GM12878 (cell line): Measurements from ENCODE around the gene PEX1. TPM values are rescaled to one million over a fixed set of nuclear protein-coding genes. Genes with fewer than 3 reads are reported as not detected.

ENCODE experiments used
- ATAC-seq: fragments of 200-7000 bp; cut with Tn5 transposase; 3 replicates; pipeline ENCODE4 v1.9.1; 2020; ENCODE audit warnings: mild to moderate bottlenecking, moderate library complexity
- BruUV-seq: library from RNA; stranded (reverse); fragments of 400-500 nt; replicated peaks from 2 replicates; lab custom pipeline; 2021; lab: Mats Ljungman, UMichigan
- CTCF ChIA-PET: fragments of 300-600 bp; sonication (Branson Sonifier 250); formaldehyde crosslinking; extraction: SDS; loops from one replicate; lab custom pipeline; 2021; ENCODE audit warnings: inconsistent platforms; lab: Yijun Ruan, JAX
- POLR2A ChIA-PET: fragments of 350-600 bp; formaldehyde crosslinking; extraction: SDS; loops from one replicate; lab custom pipeline; 2021; ENCODE audit warnings: inconsistent platforms; lab: Charles Lee
- RAD21 ChIA-PET: fragments of 300-600 bp; sonication (Branson Sonifier 250); formaldehyde crosslinking; loops from one replicate; lab custom pipeline; 2023; ENCODE audit warnings: antibody characterized with exemption; ENCODE audit not compliant: unreplicated experiment; lab: Charles Lee
- SMC1A ChIA-PET: fragments of 300-600 bp; sonication (Branson Sonifier 250); formaldehyde crosslinking; loops from one replicate; lab custom pipeline; 2023; ENCODE audit not compliant: unreplicated experiment, uncharacterized antibody; lab: Charles Lee
- DNase-seq: peaks from one replicate; pipeline ENCODE4 v3.0.0-alpha.2; 2011; ENCODE audit warnings: low read depth, low spot score
- FAIRE-seq: peaks from 3 replicates; lab custom pipeline; 2011; peaks lifted over from hg19 to GRCh38; lab: Jason Lieb, UNC
- H2AFZ ChIP-seq: 2 replicates; pipeline ENCODE4 v1.6.0; 2011; ENCODE audit warnings: low read depth, low read length, control low read depth; ENCODE audit not compliant: control insufficient read depth
- H3K27ac ChIP-seq: 2 replicates; pipeline ENCODE4 v1.5.1; 2011; ENCODE audit warnings: control low read depth; ENCODE audit not compliant: control insufficient read depth, insufficient read depth
- H3K27me3 ChIP-seq, 2 experiments: replicated peaks in 1 of 2; 2 replicates each; pipeline versions ENCODE4 v1.6.0 to v1.6.1; 2011; ENCODE audit warnings: low read length in 1 of 2; ENCODE audit not compliant: control insufficient read depth in 2 of 2, insufficient read depth in 2 of 2
- H3K36me3 ChIP-seq, 2 experiments: 2 replicates each; pipeline ENCODE4 v1.5.1; 2011; ENCODE audit warnings: low read length in 1 of 2; ENCODE audit not compliant: control insufficient read depth in 2 of 2, insufficient read depth in 2 of 2
- H3K4me1 ChIP-seq: 2 replicates; pipeline ENCODE4 v1.6.1; 2011; ENCODE audit warnings: mild to moderate bottlenecking, low read length, moderate library complexity, mixed read lengths; ENCODE audit not compliant: control insufficient read depth, insufficient read depth
- H3K4me2 ChIP-seq: 2 replicates; pipeline ENCODE4 v1.6.0; 2011; ENCODE audit warnings: control low read depth; ENCODE audit not compliant: control insufficient read depth, insufficient read depth
- H3K4me3 ChIP-seq: fragments of 200-600 bp; sonication (generic); 2 replicates; pipeline ENCODE4 v1.5.1; 2016
- H3K79me2 ChIP-seq: 2 replicates; pipeline ENCODE4 v1.6.0; 2011; ENCODE audit warnings: low read length; ENCODE audit not compliant: control insufficient read depth, insufficient read depth
- H3K9ac ChIP-seq: 2 replicates; pipeline ENCODE4 v1.8.0; 2011; ENCODE audit warnings: low read length, control low read depth, mixed read lengths; ENCODE audit not compliant: control insufficient read depth, insufficient read depth
- H3K9me3 ChIP-seq: replicated peaks from 3 replicates; pipeline ENCODE4 v1.5.1; 2011; ENCODE audit warnings: mild to moderate bottlenecking, low read length; ENCODE audit not compliant: control insufficient read depth, insufficient read depth
- H4K20me1 ChIP-seq: 2 replicates; pipeline ENCODE4 v1.6.0; 2011; ENCODE audit not compliant: control insufficient read depth, insufficient read depth
- ATF3 ChIP-seq: IDR thresholded peaks from 2 replicates; pipeline ENCODE4 v1.6.1; 2011; ENCODE audit warnings: low read depth, mild to moderate bottlenecking, low read length, moderate library complexity, borderline replicate concordance; ENCODE audit errors: extremely low read depth
- CBX5 ChIP-seq: sonication (generic); IDR thresholded peaks from 2 replicates; pipeline ENCODE4 v1.6.1; 2016; ENCODE audit warnings: low read depth, moderate library complexity, mild to moderate bottlenecking, inconsistent platforms
- E2F8 ChIP-seq: fragments of 450-650 bp; IDR thresholded peaks from 2 replicates; pipeline ENCODE4 v1.6.1; 2018; ENCODE audit warnings: mild to moderate bottlenecking, low read depth, moderate library complexity; ENCODE audit not compliant: partially characterized antibody
- EED ChIP-seq: sonication (generic); IDR thresholded peaks from 2 replicates; pipeline ENCODE4 v1.6.1; 2016; ENCODE audit warnings: antibody characterized with exemption, low read depth
- ETV6 ChIP-seq, 2 experiments: fragments of 450-650 bp in 1 of 2; IDR thresholded peaks in 1 of 2; conservative IDR thresholded peaks in 1 of 2; 2 replicates each; pipeline ENCODE4 v1.6.1; 2014; ENCODE audit warnings: antibody characterized with exemption in 1 of 2, borderline replicate concordance in 1 of 2, low read depth in 1 of 2, mild to moderate bottlenecking in 1 of 2, moderate library complexity in 1 of 2
- HSF1 ChIP-seq: fragments of 150-350 bp; IDR thresholded peaks from 2 replicates; pipeline ENCODE4 v1.6.1; 2014; ENCODE audit warnings: mild to moderate bottlenecking, low read depth, low read length
- IKZF2 ChIP-seq, 2 experiments: fragments of 450-650 bp; IDR thresholded peaks; 2 replicates each; pipeline ENCODE4 v1.6.1; 2017; ENCODE audit warnings: mild to moderate bottlenecking in 2 of 2, moderate library complexity in 2 of 2
- KDM1A ChIP-seq: fragments of 200-600 bp; sonication (generic); IDR thresholded peaks from 2 replicates; pipeline ENCODE4 v1.6.1; 2016; ENCODE audit warnings: borderline replicate concordance
- MYC ChIP-seq: IDR thresholded peaks from 2 replicates; pipeline ENCODE4 v1.6.1; 2011; ENCODE audit warnings: mild to moderate bottlenecking, low read length, moderate library complexity, inconsistent platforms; ENCODE audit not compliant: insufficient read depth, insufficient replicate concordance, insufficient read length, severe bottlenecking
- NFYB ChIP-seq: IDR thresholded peaks from 2 replicates; pipeline ENCODE4 v1.6.1; 2011; ENCODE audit warnings: low read depth, mild to moderate bottlenecking, low read length, improper control_type of control experiment, moderate library complexity; ENCODE audit not compliant: insufficient read depth
- NR2F1 ChIP-seq: fragments of 450-650 bp; conservative IDR thresholded peaks from 2 replicates; pipeline ENCODE4 v1.6.1; 2017; ENCODE audit warnings: mild to moderate bottlenecking
- RFX5 ChIP-seq: IDR thresholded peaks from 2 replicates; pipeline ENCODE4 v1.6.1; 2011; ENCODE audit warnings: low read depth, low read length, improper control_type of control experiment
- SP1 ChIP-seq: IDR thresholded peaks from one replicate; pipeline ENCODE4 v1.6.1; 2011; ENCODE audit warnings: low read depth, low read length
- ZBED1 ChIP-seq: IDR thresholded peaks from 2 replicates; pipeline ENCODE4 v1.6.1; 2016; ENCODE audit warnings: borderline replicate concordance
- ZNF217 ChIP-seq: fragments of 450-650 bp; IDR thresholded peaks from 2 replicates; pipeline ENCODE4 v1.6.1; 2017; ENCODE audit warnings: antibody characterized with exemption, mild to moderate bottlenecking
- ZNF274 ChIP-seq: IDR thresholded peaks from one replicate; pipeline ENCODE4 v1.8.0; 2011; ENCODE audit not compliant: insufficient read length, insufficient read depth
- ZNF687 ChIP-seq: fragments of 450-650 bp; IDR thresholded peaks from 2 replicates; pipeline ENCODE4 v1.6.1; 2017; ENCODE audit warnings: mild to moderate bottlenecking, moderate library complexity
- WGBS: methylation state at CpG from one replicate; pipeline ENCODE4 v1.1.6; 2016; ENCODE audit warnings: low lambda C conversion rate; ENCODE audit not compliant: insufficient replicate concordance, insufficient coverage; ENCODE audit errors: missing lambda C conversion rate; 5-methylcytosine and 5-hydroxymethylcytosine counted together
- in situ Hi-C: fragments of 300-500 bp; cut with MboI; formaldehyde crosslinking; loops from 9 replicates; pipeline ENCODE4 v1.14.3; 2018; ENCODE audit warnings: mixed read lengths
- intact Hi-C: fragments of 100-400 bp; cut with micrococcal nuclease; formaldehyde crosslinking; loops from one replicate; pipeline ENCODE4 v1.14.2; 2022; ENCODE audit not compliant: unreplicated experiment
- polyA plus RNA-seq, 11 experiments: library from polyadenylated mRNA; depleted of rRNA in 4 of 11; unstranded in 6 of 11; stranded (reverse) in 5 of 11; fragments of >200 nt; fragmentation: Nextera tagmentation in 4 of 11; fragmentation: Illumina TruSeq in 1 of 11; extraction: Ambion mirVana in 4 of 11; extraction: Trizol in 1 of 11; gene quantifications; 1 replicate in 1 of 11; 2 replicates in 10 of 11; pipeline versions ENCODE4 v1.2.1 to v1.2.3, GENCODE V29; 2011 to 2016; ENCODE audit warnings: inconsistent platforms in 2 of 11, missing spikeins in 2 of 11, low read depth in 1 of 11
- total RNA-seq, 4 experiments: library from RNA; depleted of rRNA in 3 of 4; stranded (reverse); fragments of >200 nt in 3 of 4; fragmentation: Illumina TruSeq in 1 of 4; extraction: Trizol in 1 of 4; gene quantifications; 2 replicates each; pipeline versions ENCODE4 v1.2.1 to v1.2.3, GENCODE V29; 2013 to 2021

The PEX1 gene
- total and polyA plus RNA-seq, 10 of the 15 experiments (the other 5 are each of a cell fraction or from before 2014, with no cell fraction given), result 6.7 to 22.9 (median 15.4) TPM

GRCh38 chr7:92456236-92456635, 72.1 kb downstream of the PEX1 start:
- DNase-seq (no peak), FAIRE-seq (no peak), ATAC-seq (no peak)
- BruUV-seq, result no TSS peak
- ChIA-PET CTCF (interaction anchor here (3.1 kb wide), 1 partner anchor 8 kb away, joined by 15 read pairs; the partner anchor contains the start of gene GATAD1), RAD21 (no interaction called here), SMC1A (no interaction called here), POLR2A (no interaction called here)
- Histone ChIP-seq H3K36me3 (peaks cover 2 to 18% of the 10 kb centered on the region in 2 experiments), H3K9ac (no peak overlapping the region), H3K4me3 (no peak overlapping the region), H3K4me1 (no peaks in the 10 kb centered on the region), H2AFZ (no peak overlapping the region), H3K4me2 (no peak overlapping the region), H3K9me3 (no peaks in the 10 kb centered on the region), H3K79me2 (no peaks in the 10 kb centered on the region), H3K27ac (no peak overlapping the region), H4K20me1 (no peaks in the 10 kb centered on the region), H3K27me3 (no peaks in the 10 kb centered on the region)
- intact Hi-C loops, result no loop called here
- in situ Hi-C loops, result no loop called here
- WGBS, result 98% methylated on average over 2 of the region's 2 CpGs
- TF ChIP-seq MYC, result no peak
- no peak for TF ChIP-seq ZNF217
- no peak for TF ChIP-seq ZNF274
- no peak for TF ChIP-seq ATF3
- no peak for TF ChIP-seq IKZF2 (IDR thresholded peaks at IDR 0.05)
- no peak for TF ChIP-seq HSF1
- TF ChIP-seq RFX5, result no peak
- TF ChIP-seq KDM1A, result no peak
- TF ChIP-seq NFYB, result no peak
- TF ChIP-seq CBX5, result no peak
- no peak for TF ChIP-seq SP1
- TF ChIP-seq NR2F1, result no peak
- no peak for TF ChIP-seq EED
- no peak for TF ChIP-seq ZNF687
- no peak for TF ChIP-seq ZBED1
- no peak for TF ChIP-seq E2F8
- TF ChIP-seq ETV6 (conservative IDR thresholded peaks at IDR 0.05 in 1 of 2, IDR thresholded peaks at IDR 0.05 in 1 of 2; ENCODE audit: borderline replicate concordance in 1 of 2, low read depth in 1 of 2), result no peak
- TF ChIP-seq, all 136 proteins: peak for 0
